Medulla oblongata (tissue), 1 donor: Measurements from ENCODE around the gene GABARAP.
A peak's percentile ranks its signal among the peaks of the same experiment; 100 is the strongest.

ENCODE experiments used
- DNase-seq: peaks from one replicate; pipeline ENCODE4 v3.0.0-alpha.2; 2015; ENCODE audit errors: extremely low spot score

The GABARAP gene

DNA sequence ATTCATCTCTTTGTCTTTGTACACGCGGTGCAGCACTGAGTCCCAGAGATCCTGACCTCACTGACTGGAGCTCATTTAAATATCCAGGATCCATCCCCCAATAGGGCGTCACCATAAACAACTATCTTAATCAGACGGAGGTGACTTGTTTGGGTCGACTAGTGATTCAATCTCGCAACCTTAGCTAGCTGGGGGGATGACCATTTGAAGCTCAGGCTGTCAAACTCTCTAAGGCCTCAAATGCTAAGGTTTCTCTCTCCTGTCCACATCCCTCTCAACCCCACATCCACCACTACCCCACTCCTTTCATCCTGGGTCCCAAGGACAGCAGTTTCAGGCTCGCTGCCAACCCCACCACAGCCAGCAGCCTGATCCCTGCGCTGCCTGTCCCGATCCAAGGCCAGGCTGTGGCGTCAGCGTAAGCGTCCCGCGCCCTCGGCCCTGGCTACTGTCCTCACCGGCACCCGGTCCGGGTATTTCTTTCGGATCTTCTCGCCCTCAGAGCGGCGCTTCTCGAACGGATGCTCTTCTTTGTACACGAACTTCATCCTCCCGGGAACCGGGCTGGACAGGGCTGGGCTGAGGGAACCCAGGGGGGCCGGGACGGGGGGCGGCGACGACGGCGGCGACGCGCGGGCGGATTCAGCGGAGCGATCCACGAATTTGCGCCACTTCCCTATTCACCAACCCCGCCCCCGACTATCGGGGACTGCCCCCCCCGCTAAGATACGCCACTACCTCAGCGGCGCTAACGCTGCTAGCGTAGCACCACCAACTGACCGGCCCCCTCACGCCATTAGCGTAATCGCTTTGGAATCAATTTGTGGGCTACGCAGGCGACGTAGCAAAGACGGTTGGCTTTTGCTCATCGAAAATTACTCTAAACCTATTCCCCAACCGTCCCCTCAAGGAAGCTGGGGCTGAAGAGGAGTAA is at the start of gene GABARAP:
GABARAP (minus strand) TSS at position 667 of the 934 bp plus-strand sequence; CDS start at position 548, 119 bp downstream.
- DNase-seq, result peak; percentile 96

DNA sequence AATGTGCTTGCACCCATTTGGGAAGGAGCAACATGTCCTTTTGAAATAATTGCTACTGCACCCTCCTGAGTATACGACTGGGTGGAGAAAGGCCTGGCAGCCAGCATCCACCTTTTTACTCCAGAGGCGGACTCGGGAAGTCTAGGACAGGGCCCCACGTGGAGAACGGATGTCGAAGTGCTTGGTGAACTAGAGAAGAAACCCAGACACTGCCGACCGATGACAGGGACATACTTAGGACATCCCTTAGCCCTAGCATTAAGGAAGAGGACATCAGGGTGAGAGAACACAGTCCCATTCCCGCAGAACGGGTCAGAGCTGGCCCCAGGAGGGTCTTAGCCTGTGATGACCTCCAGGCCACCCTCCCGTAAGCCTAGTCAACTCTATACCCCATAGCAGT is 48.4 kb upstream of the GABARAP start:
- DNase-seq, result no peak

DNA sequence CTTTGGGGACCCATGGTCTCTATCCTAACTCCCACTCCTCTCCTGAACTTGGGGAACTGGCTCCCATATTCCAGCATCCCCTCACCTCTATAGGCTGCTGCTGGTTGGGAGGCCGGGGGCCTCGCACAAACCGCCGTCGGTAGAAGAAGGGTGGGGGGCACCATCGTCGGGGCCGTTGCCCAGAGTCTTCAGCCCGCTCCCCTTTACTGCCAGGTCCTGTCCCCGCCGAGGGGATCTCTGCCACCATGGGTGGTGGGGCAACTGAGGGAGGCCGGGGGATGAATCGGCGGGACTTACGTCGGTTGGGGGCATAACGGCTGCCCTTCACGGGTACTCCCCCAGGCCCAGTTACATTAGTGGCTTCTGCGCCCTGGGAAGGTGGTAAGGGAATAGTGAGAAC is 47.9 kb upstream of the GABARAP start:
- DNase-seq, result no peak

DNA sequence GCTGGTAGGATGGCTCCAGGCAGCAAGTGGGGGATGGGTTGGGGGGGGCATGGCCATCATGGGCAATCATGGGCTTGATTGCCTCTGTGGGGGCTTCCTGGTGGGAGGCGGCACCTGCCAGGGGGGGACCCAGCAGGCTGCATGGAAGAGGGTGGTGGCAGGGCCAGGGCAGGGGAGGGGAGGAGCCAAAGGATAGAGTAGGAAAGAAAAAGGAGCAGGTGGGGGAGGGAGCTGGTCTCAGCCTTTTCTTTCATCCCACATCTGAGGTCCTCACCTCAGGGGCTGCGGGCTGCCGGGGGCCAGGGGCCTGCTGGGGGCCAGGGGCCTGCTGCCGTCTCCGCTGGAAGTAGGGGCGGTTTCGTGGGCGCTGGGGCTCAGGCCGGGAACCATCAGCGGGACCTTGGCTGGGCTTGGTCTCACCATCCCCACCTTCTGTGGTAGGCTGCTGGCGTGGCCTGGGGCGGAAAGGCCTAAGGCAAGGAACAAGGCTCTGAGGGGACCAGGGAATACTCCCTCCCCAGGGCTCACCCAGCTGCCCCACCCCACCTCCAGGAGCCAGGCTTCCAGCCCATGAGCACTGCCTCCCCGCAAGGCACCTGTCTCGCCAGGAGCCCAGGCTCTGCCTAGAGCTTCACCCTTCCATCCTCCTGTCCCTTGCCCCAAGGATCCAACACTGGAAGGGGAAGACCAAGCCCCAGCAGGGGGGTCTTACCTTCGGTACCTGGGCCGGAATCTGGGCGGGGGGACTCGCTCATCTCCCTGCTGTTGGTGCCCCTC is 47.2 kb upstream of the GABARAP start:
- DNase-seq, result no peak

DNA sequence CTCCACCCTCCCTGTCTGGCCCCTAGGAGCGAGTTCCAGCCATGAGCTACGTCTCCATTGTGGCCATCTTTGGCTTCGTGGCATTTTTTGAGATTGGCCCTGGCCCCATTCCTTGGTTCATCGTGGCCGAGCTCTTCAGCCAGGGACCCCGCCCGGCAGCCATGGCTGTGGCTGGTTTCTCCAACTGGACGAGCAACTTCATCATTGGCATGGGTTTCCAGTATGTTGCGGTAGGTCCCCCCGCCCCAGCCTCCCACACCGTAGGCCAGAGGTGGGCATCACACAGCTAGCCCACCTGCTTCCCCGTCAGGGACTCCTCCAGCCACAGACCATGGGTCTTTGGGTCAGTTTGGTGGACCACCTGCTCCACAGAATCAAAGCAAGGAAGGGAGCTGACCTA is 43.4 kb upstream of the GABARAP start:
- no peak for DNase-seq

DNA sequence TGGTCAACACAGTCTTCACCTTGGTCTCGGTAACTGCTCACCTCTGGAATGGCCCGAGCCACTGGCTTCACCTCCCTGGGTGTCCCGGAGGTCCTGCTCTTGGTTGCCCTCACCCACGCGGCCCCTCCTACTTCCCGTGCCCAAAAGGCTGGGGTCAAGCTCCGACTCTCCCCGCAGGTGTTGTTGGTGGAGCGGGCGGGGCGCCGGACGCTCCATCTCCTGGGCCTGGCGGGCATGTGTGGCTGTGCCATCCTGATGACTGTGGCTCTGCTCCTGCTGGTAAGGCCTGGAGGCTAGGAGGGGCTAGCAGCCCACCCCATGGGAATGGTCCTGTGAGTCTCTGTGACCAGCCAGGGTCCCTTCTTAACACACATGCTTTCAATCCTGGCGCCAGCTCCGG is 42.7 kb upstream of the GABARAP start:
- no peak for DNase-seq

DNA sequence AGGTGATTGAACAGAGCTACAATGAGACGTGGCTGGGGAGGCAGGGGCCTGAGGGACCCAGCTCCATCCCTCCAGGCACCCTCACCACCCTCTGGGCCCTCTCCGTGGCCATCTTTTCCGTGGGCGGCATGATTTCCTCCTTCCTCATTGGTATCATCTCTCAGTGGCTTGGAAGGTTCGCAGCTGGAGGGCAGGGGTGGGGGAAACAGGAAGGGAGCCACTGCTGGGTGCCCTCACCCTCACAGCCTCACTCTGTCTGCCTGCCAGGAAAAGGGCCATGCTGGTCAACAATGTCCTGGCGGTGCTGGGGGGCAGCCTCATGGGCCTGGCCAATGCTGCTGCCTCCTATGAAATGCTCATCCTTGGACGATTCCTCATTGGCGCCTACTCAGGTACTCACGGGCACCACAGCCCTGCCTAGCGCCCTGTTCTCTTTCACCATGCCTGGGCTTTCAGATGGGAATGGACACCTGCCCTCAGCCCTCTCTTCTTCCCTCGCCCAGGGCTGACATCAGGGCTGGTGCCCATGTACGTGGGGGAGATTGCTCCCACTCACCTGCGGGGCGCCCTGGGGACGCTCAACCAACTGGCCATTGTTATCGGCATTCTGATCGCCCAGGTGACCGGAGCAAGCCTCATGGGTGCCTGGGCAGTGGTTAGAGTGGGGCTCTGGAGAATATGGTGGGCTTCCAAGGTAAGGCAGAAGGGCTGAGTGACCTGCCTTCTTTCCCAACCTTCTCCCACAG is 41.4 kb upstream of the GABARAP start:
- no peak for DNase-seq

DNA sequence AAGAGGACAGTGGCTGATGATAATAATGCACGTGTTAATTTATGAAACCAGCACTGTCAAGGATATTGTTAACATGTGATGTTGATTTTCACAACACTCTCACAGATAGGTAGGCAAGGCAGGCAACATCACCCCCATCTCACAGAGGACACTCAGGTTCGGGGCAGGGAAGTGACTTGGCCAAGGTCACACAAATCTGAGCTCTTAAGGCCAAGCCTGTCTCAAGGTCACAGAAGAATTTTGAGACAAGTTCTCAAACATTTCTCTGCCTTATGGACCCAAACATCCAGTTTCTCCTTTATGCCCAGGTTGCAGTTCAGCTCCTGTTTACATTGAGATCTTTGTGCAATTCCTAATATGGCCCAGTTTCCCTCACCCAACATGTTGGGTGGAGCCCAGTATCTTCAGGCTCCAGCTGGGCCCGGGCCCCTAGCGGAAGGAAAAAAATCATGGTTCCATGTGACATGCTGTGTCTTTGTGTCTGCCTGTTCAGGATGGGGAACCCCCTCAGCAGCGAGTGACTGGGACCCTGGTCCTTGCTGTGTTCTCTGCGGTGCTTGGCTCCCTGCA is 40.6 kb upstream of the GABARAP start:
- no peak for DNase-seq

DNA sequence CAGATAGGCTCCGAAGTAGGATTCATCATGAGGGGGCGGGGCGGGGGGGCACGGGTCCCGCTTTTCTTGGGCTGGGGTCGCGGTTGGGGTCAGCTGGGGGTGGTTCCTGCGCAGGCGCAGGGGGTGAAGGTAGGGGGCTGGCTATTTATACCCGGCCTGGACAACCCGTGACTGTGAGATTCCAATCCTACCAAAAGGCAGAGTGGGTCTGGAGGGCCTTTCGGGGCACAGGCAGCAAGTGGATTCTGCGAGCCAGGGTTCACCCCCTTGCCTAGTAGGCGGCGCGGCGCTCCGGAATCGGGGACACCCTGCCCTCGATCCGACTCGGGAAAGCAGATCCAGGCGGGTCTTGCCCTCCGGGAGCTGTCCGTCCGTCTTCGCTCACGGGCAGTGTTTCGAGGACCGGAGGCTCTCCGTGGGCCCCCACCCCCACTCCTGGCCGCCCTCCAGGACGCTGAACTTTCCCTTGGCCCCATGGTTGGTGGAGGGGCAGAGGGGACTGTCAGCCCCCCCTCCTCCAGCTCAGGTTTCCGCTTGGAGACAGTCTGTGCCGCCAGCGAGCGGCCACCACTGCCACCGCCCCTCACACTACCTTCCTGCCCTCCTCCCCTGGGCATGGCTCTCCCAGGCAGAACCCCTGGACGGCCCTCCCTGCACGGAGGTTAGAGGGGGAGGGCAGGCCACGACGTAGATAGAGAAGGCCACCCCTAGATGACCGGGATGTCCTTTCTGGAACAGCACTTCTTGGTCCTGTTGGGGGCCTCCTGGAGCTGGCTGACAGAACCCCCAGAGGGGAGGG is 39.9 kb upstream of the GABARAP start:
- DNase-seq, result no peak

DNA sequence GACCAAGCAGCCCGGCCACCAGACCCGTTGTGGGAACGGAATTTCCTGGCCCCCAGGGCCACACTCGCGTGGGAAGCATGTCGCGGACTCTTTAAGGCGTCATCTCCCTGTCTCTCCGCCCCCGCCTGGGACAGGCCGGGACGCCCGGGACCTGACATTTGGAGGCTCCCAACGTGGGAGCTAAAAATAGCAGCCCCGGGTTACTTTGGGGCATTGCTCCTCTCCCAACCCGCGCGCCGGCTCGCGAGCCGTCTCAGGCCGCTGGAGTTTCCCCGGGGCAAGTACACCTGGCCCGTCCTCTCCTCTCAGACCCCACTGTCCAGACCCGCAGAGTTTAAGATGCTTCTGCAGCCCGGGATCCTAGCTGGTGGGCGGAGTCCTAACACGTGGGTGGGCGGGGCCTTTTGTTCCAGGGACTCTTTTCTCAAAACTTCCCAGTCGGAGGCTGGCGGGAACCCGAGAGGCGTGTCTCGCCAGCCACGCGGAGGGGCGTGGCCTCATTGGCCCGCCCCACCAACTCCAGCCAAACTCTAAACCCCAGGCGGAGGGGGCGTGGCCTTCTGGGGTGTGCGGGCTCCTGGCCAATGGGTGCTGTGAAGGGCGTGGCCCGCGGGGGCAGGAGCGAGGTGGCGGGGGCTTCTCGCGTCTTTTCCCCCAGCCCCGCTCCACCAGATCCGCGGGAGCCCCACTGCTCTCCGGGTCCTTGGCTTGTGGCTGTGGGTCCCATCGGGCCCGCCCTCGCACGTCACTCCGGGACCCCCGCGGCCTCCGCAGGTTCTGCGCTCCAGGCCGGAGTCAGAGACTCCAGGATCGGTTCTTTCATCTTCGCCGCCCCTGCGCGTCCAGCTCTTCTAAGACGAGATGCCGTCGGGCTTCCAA is 39.1 kb upstream of the GABARAP start, which contains the start of gene SLC2A4:
SLC2A4 (plus strand) TSS at position 645 of the 879 bp plus-strand sequence; CDS start at position 862, 217 bp downstream.
- peak; percentile 91 for DNase-seq

DNA sequence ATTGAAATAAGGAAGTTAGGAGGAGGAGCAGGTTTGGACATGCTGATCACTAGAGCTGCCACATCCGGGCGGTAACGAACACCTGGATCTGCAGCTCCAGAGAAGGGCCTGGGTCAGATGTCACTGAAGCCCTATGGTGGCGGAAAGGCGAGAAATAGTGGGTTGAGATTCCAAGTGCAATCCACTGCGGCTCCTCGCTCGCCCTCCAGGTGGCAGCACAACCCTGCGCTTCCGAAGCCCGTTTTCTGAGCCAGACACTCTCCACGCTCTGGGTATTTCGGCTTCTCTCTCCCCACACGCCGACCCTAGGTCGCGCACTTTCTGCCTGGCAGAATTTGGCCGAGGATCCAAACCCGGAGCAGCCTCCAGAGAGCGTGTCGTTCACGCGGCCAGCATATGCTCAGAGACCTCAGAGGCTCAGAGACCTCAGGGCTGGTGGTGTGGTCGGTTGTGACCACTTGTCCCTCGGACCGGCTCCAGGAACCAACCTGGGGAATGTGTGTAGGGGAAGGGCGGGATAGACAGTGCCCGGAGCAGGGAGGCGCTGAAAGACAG is 38.3 kb upstream of the GABARAP start:
- peak; percentile 88 for DNase-seq

DNA sequence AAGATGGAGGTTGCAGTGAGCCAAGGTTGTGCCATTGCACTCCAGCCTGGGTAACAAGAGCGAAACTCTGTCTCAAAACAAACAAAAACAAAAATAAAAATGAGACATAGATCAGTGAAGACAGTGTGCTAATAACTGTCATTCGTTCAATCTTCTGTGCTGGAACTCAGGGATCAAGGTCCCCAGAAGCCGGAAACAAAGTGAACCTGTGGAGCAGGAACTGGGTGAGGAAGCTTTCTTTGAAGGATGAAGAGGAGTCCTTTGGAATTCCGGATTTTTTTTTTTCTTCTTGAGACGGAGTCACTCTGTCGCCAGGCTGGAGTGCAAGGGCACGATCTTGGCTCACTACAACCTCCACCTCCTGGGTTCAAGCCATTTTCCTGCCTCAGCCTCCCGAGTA is 37.2 kb upstream of the GABARAP start:
- no peak for DNase-seq

DNA sequence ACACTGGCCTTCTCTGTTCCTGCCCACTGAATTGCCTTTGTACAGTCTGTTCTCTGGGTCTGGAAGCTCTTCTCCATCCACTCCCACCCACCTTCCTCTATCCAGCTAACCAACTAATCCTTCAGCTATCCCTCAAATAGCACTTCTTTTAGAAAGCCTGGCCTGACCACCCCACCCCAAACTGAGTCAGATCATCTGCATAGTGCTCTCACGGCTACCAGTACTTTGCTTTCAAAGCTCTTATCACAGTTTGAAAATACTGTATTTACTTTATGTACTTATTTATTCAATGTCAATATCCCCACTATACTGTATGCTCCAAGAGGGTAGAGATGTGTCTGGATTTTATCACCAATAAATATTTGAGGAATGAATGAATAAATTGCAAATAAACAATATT is 24.5 kb upstream of the GABARAP start:
- DNase-seq, result no peak

DNA sequence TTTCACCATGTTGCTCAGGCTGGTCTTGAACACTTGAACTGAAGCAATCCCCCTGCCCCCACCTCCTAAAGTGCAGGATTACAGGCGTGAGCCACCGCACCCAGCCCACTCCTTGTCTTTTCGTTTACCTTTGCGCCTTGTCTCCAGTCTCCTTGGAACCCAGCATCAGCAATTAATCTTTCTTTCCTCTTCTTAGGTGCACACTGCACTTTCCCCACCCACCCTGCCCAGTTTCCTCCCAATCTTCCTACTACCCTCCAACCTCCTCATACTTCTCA is 21.5 kb upstream of the GABARAP start:
- DNase-seq, result no peak

DNA sequence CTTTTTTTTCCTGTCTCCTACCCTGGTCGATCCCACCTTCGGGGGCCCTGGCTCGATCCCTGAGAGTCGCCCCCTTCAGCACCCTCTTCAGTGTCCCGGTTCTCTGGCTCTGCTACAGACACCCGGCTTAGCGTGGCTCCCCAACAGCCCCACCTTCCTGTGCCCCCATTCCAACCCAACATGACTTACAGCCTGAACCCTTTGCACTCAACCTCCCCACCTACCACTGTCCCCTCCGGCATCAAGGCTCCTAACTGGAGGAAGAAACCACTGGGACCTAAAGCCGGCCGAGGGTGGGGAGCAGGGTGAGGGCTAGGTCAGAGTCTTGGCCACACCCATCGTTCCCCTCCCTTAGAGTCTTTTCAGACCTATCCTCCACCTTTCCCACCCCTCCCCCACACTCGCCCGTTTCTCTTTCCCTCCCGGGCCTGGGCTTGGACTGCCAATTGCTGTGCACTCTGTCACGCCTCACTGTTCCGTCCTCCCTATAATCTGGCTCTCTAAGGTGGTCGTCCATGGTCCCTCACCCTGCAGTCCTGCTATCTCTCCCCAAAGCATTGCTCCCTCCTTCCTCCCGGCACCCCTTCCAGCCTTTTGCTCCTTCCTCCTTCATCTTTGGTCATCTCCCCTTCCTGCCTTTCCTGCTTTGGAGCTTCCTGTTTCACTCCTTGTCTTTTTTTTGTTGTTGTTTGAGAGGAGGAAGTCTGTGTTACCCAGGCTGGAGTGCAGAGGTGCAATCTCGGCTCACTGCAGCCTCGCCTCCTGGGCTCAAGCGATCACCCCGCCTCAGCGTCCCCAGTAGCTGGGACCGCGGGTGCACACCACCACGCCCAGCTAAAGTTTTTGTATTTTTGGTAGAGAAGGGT is 20.9 kb upstream of the GABARAP start:
- no peak for DNase-seq

DNA sequence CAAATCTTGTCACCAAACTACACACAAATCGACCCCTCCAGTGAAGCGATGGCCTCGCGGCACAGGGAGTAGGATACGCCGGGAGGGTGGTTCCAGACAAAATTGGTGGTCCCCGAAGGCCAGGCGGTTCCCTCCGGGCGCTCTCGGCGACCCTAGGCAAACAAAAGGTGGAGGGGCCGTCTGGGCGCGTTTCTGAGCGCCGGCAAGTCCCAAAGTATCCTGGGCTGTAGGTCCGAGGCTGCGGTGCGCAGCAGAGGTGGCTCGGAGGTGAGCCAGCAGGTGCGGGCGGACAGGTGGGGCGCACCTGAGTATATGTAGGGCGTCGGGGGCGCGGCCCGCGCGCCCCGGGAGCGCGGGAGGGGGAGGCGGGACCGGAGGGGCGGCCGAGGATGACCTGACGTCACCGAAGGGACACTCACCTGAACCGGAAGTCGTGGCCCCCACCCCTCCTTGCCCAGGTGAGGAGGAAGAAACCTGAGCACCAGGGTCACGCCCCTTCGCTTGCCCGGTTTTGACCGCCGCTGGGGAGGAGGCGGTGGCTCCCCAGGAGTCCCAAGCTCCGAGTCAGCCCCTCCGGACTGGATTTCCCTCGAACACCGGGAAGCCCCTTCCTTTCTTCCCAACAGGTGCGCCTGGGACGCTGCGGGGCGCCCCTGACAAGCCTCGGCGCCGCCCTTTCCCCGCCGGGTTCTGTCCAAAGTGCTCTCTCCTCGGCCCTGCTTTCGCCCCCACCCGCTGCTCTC is 20.1 kb upstream of the GABARAP start, which contains the start of gene CLDN7:
CLDN7 (minus strand) TSS at position 287 of the 743 bp plus-strand sequence. CDS start 435 bp downstream, outside the sequence.
- no peak for DNase-seq

DNA sequence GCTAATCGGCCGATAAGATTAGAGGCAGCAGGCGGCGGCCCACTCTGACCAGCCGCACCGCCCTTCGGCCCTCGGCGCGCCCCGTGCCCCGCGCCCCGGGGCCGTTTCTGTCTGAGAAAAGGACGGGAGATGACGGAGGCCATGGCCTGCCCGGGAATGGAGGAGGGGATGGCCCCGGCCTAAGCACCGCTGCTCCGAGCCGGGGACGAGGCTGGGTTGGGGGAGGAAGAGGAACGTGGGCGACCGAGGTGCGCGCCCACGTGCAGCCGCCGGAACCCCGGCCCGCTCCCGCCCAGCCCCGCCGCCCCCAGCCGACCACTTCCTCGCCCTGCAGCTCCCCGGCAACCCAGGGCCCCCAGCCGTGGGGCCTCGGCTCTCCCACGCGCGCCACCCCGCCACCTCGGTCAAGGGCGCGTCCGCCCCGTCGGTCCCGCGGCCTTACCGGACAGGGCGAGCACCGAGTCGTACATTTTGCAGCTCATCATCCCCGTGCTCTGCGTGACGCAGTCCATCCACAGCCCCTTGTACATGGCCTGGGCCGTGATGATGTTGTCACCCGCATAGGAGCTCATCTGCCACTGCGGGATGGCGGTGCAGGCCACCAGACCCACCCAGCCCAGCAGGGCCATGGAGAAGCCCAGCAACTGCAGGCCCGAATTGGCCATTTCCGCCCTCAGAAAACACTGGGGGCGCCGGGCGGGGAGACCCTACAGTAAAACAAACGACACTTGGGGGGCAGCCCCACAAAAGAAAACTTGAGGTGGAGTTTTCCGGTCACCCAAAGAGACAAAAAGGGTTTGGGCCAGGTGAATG is 19.3 kb upstream of the GABARAP start:
- no peak for DNase-seq
